ENCODE results near the gene FUT9.

FUT9 gene

GRCh38 chr6:96015518-96016333 is at the start of gene FUT9:
Gene FUT9 (plus strand): TSS chr6:96015974. CDS start chr6:96203156, 187,182 bp downstream.
- peak; percentile 77 to 85 for DNase-seq

- no peak for DNase-seq
Observed at GRCh38 chr6:95967594-95967993, 48.2 kb upstream of the FUT9 start.

GRCh38 chr6:95973976-95974375 is 41.8 kb upstream of the FUT9 start:
- peak in 1 of 2 experiments; percentile 13 for DNase-seq

GRCh38 chr6:95978230-95978629 is 37.5 kb upstream of the FUT9 start:
- DNase-seq = no peak

GRCh38 chr6:95991906-95992305 is 23.9 kb upstream of the FUT9 start:
- no peak for DNase-seq

GRCh38 chr6:95994151-95994550 is 21.6 kb upstream of the FUT9 start:
- no peak for DNase-seq

- no peak for DNase-seq
Observed at GRCh38 chr6:95998133-95998532, 17.6 kb upstream of the FUT9 start.

- DNase-seq = no peak
Observed at GRCh38 chr6:96001891-96002575, 13.7 kb upstream of the FUT9 start.

- DNase-seq = no peak
Observed at GRCh38 chr6:96002576-96002910, 13.2 kb upstream of the FUT9 start.

GRCh38 chr6:96002912-96003311 is 12.9 kb upstream of the FUT9 start:
- DNase-seq = no peak

- DNase-seq = peak in 1 of 2 experiments; percentile 14
Observed at GRCh38 chr6:96007663-96008062, 8.1 kb upstream of the FUT9 start.

GRCh38 chr6:96013531-96013930 is 2.2 kb upstream of the FUT9 start:
- no peak for DNase-seq

- DNase-seq = peak; percentile 24 to 41
Observed at GRCh38 chr6:96014846-96015517, 792 bp upstream of the FUT9 start.

- DNase-seq = peak in 1 of 2 experiments; percentile 36
Observed at GRCh38 chr6:96016334-96017069, 728 bp downstream of the FUT9 start.

- DNase-seq = no peak
Observed at GRCh38 chr6:96017070-96017359, 1.2 kb downstream of the FUT9 start.

- DNase-seq = no peak
Observed at GRCh38 chr6:96022225-96022624, 6.5 kb downstream of the FUT9 start.

- peak; percentile 68 to 71 for DNase-seq
Observed at GRCh38 chr6:96032661-96033060, 16.9 kb downstream of the FUT9 start.

GRCh38 chr6:96051555-96051954 is 35.8 kb downstream of the FUT9 start:
- DNase-seq = no peak

GRCh38 chr6:96058082-96058481 is 42.3 kb downstream of the FUT9 start:
- no peak for DNase-seq

- no peak for DNase-seq
Observed at GRCh38 chr6:96059586-96059985, 43.8 kb downstream of the FUT9 start.

- DNase-seq = no peak
Observed at GRCh38 chr6:96060249-96060648, 44.5 kb downstream of the FUT9 start.

- no peak for DNase-seq
Observed at GRCh38 chr6:96065213-96065612, 49.4 kb downstream of the FUT9 start.

GRCh38 chr6:96066376-96066775 is 50.6 kb downstream of the FUT9 start:
- DNase-seq = no peak

Measured in NCI-H526 (cell line).